Activated CD8-positive, alpha-beta memory T cell treated with anti-CD3 and anti-CD28 coated beads for 48 hours (primary cell): ENCODE data around the gene HPS1.

ENCODE experiments used
- DNase-seq, 3 experiments: peaks; one replicate each; pipeline ENCODE4 v3.0.0-alpha.2; 2020; ENCODE audit warnings: low read depth in 2 of 3, low spot score in 2 of 3

Gene HPS1

DNA sequence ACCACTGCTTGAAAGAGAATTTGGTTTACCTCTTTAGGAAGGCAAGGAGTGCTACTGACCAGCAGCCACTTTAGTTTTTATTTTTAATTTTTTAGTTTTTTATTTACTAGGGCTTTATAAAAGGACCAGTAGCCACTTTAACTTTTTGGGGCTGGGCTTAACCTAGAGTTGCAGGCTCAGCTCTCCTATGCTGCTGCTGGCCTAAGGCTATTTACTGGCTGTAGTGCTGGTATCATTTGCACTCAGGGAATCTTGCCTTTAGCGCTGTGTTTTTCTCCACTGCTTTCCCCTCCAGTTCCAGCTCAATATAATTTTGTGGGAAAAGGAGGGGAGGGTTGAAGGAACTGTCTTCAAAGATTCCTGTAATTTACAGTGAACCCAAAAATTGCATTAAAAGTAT, 13.4 kb downstream of the HPS1 start:
- DNase-seq: no peak

DNA sequence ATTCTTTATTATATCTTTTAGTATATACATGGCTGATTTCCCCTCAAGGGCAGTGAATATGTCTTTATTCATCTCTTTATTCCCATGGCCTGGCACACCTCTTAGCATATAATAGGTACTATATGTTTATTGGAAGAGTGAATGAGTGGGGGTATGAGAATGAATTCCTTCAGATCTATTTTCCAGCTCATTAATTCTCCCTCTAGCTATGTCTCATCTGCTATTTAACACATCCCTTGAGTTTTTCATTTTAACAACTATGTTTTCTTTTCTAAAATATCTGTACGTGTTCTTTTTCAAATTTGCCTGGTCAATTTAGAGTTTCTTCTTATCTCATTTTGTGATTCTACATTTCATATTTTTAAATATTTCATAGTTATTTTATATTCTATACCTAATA, 14.4 kb downstream of the HPS1 start:
- no peak for DNase-seq

DNA sequence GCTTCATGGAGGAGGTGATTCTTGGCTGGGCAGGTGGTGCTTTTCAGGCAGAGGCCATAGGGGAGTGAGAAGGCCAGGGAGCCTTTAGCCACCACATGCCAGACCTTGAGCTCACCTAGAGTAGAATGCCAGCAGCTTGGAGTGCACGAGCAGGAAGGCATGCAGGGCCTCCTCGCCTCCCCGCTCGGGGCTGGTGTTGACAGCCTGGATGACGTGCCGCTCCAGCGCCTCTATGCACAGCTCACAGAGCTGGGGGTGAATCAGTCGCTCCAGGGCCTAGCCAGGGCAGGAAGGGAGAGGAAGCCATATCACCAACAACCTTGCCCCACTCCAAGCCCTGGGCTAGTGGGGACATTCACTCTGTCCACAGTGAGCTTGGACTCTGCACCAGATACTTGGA, 15.7 kb downstream of the HPS1 start:
- DNase-seq: no peak

DNA sequence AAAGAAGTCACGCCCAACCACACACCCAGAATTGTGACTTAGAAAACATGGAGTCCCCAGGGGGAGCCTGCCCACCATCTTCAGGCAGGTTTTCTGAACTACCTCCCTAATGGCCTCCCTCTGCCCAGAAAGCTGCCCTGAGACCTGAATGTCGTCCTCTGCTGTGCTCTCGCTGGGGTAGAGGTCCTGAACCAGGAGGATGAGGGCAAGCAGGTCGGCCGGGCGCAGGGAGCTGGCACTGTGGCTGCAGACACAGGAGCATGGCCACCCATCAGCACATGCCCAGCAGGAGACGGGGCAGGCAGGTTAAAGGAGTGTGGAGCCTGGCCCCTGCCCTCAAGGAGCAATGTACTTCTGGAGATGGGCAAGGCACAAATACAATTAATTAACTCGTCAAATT, 16.3 kb downstream of the HPS1 start:
- DNase-seq: no peak

DNA sequence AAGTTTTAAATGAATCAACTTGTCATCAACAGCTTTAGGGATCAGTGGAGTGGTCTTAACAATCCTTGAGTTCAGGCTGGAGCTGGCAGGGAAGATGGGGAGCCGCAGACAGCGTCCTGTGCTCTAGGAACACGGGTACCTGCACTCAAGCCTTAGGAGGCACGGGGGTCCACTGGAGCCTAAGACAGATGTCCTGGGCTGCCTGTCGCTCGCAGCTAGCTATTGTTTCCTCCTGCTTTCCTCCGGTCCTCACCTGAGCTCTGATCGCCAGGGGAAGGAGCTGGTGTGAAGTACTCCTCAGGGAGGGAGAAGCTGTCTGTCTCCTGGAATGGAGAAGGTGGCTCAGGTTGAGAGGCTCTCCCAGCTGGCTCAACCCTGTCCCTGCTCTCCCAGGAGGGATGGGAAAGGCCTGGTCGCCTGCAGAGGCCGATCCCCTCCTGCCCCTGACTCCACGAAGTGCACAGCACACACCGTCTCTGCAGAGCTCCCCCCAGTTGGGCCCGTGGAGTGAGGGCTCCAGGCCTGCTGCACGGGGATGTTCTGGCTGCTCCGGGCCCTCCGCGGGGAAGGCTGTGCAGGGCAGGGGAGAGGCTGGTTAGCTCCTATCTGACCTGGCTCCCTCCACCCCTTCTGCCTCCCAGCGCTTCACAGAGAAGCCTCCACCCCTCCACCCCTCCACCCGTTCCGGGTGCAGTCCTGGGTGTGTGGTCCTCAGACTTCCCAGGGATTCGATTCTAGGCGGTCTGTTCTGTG, 17.2 kb downstream of the HPS1 start:
- DNase-seq: no peak

DNA sequence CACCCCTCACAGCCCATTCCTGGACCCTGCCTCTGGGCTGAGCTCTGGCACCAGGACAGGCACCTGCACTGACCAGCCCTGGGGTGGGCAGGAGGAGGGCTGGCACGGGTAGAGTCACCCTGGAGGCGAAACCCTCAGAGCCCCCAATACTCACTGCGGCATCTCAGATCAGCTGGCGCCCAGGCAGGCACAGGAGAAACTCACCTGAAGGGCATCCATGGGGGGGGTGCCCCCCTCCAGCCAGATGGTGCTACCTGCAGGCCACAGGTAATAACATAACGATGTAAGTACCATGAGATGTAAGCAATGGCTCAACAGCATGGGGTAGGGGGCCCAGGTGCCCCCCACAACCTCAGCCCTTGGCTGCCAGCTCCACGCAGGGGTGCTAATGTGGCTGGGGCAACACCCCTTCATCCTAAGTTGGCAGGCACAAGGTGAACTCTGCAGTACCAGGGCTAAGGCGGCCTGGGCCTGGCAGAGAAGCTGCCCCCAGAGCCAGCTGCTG, 19.7 kb downstream of the HPS1 start:
- no peak for DNase-seq

DNA sequence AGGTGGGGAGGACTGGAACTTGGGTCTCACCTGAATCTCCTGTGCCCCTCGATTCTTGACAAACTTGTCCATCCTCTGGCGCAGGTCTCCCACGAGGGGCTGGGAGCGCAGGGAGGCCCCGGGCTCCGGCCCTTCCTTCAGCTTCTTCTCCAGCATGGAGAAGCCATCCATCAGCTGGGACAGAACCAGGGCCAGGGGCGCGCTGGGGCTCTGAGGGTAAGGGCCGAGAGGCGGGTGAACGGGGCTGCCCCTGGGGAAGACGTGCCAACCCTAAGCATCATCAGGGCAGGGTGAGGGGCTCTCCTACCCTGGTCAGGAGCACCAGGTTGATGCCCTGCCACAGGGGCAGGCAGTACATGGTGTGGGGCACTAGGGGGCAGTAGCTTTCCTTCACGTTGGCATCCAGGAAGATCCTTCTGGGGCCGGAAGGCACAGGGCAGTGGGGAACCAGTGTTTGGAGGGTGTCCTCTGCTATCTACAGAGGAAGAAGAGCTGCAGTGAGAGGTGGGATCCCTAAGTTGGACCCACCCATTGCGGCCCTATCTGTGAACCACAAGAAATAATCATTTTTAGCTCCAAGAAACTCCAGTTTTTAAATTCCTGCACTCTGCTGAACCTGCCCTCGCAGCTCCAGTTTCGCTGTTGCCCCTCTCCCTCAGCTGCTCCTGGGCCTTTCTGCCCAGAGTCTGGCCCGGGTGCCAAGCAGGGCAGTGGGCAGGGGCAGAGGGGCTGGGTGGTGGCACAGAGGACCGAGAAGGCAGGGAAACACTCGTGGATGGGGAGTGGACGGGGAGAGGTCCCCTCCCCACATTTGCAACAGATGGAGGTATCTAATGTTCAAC, 21.0 kb downstream of the HPS1 start:
- no peak for DNase-seq

DNA sequence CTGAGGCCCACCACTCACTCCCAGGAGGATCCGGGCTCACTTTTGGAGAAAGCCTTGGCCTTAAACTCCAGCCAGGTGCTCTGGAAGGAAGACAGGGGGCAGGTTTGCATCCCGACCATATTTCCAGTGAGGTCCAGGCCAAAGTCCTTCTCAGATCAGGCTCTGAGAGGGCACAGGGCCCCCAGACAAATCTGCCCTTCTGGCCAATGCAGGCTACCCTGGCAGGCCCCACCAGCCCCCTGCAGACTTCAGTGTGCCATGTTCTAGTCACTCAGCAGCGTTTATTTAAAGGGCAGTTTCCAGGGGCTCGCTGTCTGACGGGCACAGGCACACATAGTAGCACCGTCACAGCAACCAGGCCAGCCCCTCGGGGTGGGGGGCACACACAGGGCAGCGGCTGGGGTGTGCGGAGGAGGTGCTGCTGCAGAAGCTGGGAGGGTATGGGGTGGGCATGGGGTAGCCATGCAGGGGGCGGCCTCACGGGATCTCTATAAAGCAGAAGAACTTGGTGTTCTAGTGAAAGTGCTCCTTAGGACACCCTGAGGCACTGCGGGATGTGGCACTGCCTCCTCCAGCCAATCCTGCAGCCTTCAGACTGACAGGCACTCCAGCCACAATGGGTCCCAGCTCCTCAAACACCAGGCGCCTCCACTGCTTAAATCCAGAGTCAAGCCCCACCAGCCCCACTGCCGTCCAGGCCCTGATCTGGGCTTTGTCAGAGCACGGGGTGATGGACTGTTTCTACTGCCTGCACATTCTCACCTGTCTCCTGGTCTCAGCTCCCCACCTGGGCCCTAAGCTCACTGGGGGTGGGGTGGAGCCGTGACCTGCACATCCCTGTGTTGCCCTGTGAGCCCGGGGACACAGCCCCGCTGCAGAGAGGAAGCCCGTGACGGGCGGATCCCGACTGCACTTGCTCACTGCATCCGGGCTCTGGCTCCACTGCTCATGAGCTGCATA, 22.2 kb downstream of the HPS1 start:
- DNase-seq: no peak

DNA sequence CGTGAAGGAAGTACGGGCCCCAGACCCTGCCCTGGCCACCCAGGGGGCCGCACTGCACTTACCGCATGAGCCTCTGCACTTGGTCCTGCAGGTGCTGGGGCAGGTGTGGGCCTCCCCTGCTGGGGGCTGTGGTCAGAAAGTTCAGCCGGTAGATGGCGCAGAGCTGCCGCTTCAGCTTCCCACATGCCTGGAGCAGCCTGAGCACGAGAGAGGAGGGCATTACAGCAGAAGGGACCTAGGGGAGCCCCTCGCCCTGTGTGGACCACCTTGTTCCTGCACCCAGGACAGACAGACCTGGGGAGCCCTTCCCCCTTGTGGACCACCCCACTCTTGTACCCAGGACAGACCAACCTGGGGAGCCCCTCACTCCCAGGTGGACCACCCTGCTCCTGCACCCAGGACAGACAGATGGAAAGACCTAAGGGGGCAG, 23.0 kb downstream of the HPS1 start:
- no peak for DNase-seq

DNA sequence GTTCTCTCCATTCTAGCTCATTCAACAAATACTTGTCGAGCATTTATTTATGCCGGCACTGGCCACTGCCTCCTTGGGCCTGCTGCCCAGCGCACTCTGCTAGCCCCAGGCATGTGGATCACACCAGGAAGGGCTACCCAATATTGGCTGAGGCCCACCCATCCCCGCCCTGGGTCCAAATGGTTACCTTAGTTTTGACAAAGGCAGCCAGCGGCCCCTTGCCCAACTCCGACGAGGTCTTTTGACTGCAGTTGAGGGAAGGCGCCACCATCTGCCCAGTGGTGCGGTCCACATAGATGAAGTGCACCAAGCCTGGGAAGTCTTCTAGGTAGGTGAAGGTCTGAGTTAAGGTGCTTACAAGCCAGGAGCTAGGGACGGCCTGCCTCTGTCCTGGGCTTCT, 24.6 kb downstream of the HPS1 start:
- no peak for DNase-seq

DNA sequence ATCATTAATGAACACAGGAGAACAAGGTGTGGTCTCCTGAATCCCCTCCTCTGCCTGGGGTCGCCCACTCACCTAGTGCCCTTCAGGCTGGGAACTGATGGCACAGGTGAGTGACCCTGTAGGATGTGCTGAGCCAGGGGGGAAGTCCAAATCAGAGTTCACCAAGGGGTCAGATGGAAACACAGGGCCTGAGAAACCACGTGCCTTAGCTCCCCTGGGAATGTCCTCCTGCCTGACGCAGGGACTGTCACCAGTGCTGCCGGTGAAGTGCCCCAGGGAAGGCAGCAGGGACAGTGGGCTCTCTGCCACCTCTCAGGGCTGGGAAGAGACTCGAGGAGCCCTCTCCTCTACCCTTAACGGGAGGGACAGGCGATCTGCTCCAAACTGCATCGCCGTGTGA, 25.9 kb downstream of the HPS1 start:
- DNase-seq: no peak

DNA sequence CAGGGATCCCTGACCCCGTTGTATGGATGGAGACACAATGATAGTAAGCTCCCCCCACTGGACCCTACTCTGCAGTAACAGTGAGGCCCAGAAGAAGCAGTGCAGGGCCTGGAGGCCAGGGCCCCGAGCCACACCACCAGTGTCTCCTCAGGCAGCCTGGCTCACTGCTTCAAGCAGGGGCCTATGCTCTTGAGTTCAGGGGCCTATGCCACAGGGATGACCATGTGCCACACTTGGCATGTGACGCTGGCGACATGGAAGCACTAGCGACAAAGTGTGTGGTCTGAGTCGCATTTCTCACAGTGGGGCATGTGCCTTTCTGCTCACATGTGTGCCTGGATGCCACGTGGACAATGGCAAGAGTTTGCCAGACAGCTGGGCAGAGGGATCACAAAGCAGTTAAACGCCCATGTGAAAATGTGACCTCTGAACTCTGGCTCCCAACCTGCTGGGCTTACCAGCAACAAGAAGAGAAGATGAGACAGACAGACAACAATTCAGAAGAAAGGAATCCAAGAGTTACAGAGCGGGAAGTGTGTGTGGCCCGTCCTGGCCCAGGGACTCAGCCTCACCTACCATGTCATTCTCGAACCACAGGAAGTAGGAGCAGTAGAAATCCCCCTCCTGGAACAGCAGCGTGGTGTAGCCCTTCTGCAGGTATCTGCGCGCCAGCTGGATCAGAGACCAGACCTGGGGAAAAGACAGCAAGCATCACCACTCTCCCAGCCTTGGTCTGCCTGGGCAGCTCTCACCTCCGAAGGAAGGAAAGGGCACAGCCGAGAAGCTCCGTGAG, 27.1 kb downstream of the HPS1 start:
- no peak for DNase-seq

DNA sequence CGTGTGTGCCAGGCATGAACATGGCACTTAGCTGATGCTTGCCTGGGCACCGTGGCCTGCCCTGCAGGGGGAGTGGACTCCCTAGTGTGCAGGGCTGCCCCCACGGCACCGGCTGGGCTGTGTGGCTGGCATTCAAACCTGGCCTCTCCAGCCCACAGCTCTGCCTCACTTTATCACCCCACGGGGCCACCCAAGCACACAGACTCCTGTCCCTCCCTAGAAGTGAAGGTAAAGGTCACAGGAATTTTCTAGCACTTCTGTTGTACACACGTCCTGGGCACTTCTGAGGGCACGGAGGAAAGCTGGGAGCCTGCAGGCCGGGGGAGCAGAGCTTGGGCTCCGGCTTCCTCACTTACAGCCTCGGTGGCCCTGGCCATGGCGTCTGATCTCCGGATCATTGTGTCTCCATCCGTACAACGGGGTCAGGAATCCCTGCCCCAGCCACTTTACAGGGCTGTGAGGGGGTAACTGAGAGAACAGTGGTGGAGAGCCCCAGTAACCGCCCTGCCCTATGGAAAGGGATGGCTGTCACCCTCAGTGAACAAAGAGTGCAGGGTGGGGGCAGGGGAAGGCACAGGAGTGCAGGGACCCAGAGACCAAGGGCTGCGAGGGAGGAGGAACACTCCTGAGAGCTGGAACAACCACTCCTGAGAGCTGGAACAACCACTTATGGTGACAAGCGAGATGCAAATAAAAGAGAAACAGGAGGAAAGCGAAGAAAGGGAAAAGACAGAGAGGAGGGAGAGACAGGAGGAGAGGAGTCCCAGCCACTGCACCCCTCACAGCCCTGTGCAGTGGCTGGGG, 27.9 kb downstream of the HPS1 start:
- no peak for DNase-seq

DNA sequence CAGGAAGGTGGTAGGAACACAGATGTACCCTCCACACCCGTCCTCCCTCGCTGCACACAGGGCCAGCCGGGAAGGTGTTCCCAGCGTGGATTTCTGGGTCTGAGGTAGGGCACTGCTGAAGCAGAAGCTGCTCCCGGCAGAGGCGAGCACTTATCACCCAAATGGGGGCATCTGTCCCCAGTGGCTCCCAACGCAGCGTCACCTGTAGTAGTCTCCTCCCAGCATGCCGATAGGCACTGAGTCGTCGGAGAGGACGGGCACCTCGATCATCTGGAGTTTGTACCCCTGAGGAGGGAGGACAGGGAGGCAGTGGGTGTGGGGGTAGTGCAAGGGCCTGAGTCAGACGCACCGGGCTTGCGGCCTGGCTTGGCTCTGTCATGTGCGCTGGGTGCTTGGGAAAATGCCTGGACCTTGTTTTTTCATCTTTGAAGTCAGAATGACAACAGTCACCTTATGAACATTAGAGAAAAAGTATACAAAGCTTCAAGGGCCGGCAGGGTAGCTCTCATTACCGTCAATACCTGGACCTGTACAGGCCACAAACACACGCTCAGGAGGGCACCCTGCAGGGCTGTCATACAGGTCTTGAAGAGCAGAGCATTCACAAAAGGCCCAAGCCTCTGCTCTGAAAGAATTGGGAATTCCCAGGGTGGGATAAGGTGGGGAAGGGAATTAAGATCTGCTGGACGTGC, 28.6 kb downstream of the HPS1 start:
- no peak for DNase-seq

DNA sequence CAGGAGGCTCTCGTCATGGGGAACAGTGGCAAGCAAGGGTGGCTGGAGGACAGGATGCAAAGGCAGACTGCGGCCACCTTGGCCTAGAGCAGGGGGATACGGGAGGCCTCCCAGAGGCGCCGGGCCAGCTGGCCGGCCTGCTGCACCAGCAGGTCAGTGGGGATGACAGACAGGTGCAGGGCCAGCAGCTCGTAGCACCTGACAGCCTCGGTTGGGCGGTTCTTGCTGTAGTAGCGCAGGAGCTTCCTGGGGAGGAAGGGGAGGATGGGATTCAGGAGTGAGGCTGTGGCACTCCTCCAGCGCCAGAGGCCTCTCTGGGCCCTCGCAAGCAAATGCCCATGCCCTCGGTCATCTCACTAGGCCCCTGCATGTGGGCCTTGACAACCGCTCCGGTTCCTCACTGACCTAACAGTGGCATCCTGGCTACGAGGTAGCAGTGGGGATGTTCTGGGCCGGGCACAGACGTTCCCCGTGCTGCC, 29.2 kb downstream of the HPS1 start:
- no peak for DNase-seq

DNA sequence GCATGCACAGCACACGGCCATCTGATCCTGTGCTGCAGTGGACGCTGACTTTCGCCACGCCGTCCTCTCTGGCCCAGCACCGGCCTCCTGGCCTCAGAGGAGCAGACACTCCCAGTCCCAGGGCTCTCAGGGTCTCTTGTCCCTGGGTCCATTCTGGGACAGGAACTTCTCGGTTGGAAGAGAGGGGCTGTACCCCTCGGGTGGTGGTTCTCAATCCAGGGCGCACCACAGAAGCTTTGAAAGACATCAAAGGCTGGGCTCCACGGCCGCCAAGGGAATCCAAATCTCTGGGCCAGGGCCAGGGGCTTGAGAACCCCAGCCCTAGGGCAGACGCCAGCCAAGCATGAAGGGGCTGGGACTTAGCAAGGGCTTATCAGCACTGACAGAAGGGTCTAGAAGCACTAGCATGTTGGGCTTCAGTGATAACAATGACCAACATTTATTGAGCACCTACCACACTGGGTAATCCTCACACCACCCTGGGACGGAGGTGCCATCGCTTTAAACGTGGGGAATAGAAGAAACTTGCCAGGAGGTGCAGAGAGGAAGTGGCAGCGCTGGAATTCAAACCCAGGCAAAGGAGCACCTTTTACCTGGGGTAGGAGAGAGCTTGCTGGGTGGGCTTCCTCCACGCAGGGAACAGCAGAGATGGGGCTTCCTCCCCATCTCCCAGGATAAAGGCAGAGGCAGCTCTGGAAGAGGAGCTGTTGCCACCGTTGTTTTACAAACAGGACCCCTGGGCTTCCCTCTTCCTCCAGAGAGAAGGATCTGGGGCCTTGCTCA, 29.9 kb downstream of the HPS1 start:
- no peak for DNase-seq

DNA sequence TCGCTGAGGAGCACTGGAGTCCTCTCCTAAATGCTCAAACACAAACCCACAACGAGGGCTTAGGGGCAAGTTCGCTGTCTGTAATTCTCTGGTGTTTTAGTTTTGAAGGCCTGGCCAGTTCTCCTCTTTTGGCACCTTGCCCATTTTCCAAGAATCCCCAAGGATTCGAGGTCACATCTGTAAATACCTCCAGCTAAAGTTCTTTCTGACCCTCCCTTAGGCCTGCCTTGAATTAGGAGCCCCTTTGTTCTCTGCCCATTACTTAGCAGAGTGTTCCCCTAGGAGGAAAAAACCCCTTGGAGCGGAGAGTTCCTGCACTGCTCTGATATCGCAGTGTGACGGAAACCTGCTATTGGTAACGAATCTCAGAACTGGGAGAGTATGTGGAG, 31.0 kb downstream of the HPS1 start:
- no peak for DNase-seq
